B cell (primary cell): Measurements from ENCODE around the gene SLC2A6. TPM values are rescaled to one million over a fixed set of nuclear protein-coding genes. Genes with fewer than 3 reads are reported as not detected.

Experiments used
- ATAC-seq: fragments of 200-7000 bp; cut with Tn5 transposase; one replicate; pipeline ENCODE4 v1.10.0; 2021; ENCODE audit warnings: low read depth, mild to moderate bottlenecking, moderate number of reproducible peaks, moderate library complexity
- CTCF ChIA-PET: fragments of 350-600 bp; sonication (Branson Sonifier 250); formaldehyde crosslinking; loops from one replicate; lab custom pipeline; 2021; ENCODE audit warnings: antibody characterized with exemption, inconsistent platforms; lab: Charles Lee
- POLR2A ChIA-PET: fragments of 350-600 bp; sonication (Branson Sonifier 250); formaldehyde crosslinking; loops from one replicate; lab custom pipeline; 2021; ENCODE audit warnings: antibody characterized with exemption; lab: Charles Lee
- DNase-seq: peaks from one replicate; pipeline ENCODE4 v3.0.0; 2013
- H2AFZ ChIP-seq: 2 replicates; pipeline ENCODE4 v1.6.1; 2012; ENCODE audit warnings: mild to moderate bottlenecking, low read depth, low read length; ENCODE audit not compliant: insufficient read depth, poor library complexity, severe bottlenecking
- H3K27ac ChIP-seq, 2 donors: 1 replicate in 1 of 2; 2 replicates in 1 of 2; pipeline ENCODE4 v1.5.1; 2012 to 2013; ENCODE audit warnings: low read length in 2 of 2, mild to moderate bottlenecking in 2 of 2, moderate library complexity in 1 of 2
- H3K27me3 ChIP-seq, 4 experiments: fragments of 200-600 bp in 1 of 4; sonication (generic) in 1 of 4; replicated peaks in 1 of 4; 1 replicate in 2 of 4; 2 replicates in 2 of 4; pipeline versions ENCODE4 v1.6.1 to v1.7.0; 2013 to 2016; ENCODE audit warnings: low read length in 3 of 4, mild to moderate bottlenecking in 2 of 4, mixed read lengths in 1 of 4, moderate library complexity in 1 of 4; ENCODE audit not compliant: insufficient read depth in 4 of 4, control insufficient read depth in 3 of 4; ENCODE audit errors: control extremely low read depth in 1 of 4
- H3K36me3 ChIP-seq, 2 experiments: replicated peaks in 1 of 2; 1 replicate in 1 of 2; 2 replicates in 1 of 2; pipeline versions ENCODE4 v1.6.1 to v1.7.1; 2013; ENCODE audit warnings: low read length in 1 of 2; ENCODE audit not compliant: insufficient read depth in 2 of 2, control insufficient read depth in 1 of 2; ENCODE audit errors: control extremely low read depth in 1 of 2, extremely low read depth in 1 of 2
- H3K4me1 ChIP-seq, 2 donors: fragments of 200-600 bp in 1 of 2; sonication (generic) in 1 of 2; 1 replicate in 1 of 2; 2 replicates in 1 of 2; pipeline versions ENCODE4 v1.5.1 to v1.6.1; 2013 to 2017; ENCODE audit warnings: low read length in 2 of 2; ENCODE audit not compliant: control insufficient read depth in 2 of 2, insufficient read depth in 2 of 2
- H3K4me2 ChIP-seq: replicated peaks from 2 replicates; pipeline ENCODE3; 2012; ENCODE audit warnings: mild to moderate bottlenecking, low read depth, low read length; ENCODE audit not compliant: poor library complexity, severe bottlenecking
- H3K4me3 ChIP-seq, 5 experiments: fragments of 200-600 bp in 1 of 5; sonication (generic) in 1 of 5; 1 replicate in 3 of 5; 2 replicates in 2 of 5; pipeline versions ENCODE4 v1.5.1 to v1.7.0; 2011 to 2016; ENCODE audit warnings: low read length in 4 of 5, mild to moderate bottlenecking in 4 of 5, low read depth in 2 of 5, control low read depth in 1 of 5, moderate library complexity in 1 of 5; ENCODE audit not compliant: insufficient read depth in 1 of 5; ENCODE audit errors: control extremely low read depth in 1 of 5, extremely low read depth in 1 of 5
- H3K79me2 ChIP-seq: fragments of 200-600 bp; sonication (generic); one replicate; pipeline ENCODE4 v1.6.0; 2016; ENCODE audit warnings: low read length; ENCODE audit not compliant: control insufficient read depth, insufficient read depth
- H3K9ac ChIP-seq: fragments of 200-600 bp; sonication (generic); 2 replicates; pipeline ENCODE4 v1.6.1; 2017; ENCODE audit warnings: mild to moderate bottlenecking, low read length, moderate library complexity
- H3K9me3 ChIP-seq, 3 donors: one replicate each; pipeline versions ENCODE4 v1.6.1 to v1.7.1; 2013; ENCODE audit warnings: low read length in 2 of 3; ENCODE audit not compliant: control insufficient read depth in 2 of 3, insufficient read depth in 1 of 3; ENCODE audit errors: control extremely low read depth in 1 of 3
- H4K20me1 ChIP-seq: 2 replicates; pipeline ENCODE4 v1.6.0; 2012; ENCODE audit warnings: mild to moderate bottlenecking, low read length; ENCODE audit not compliant: insufficient read depth, control insufficient read depth, poor library complexity, severe bottlenecking
- H3K27ac Mint-ChIP-seq: one replicate; pipeline ENCODE4 v1.8.0; 2021; ENCODE audit warnings: mixed read lengths
- H3K27me3 Mint-ChIP-seq: one replicate; pipeline ENCODE4 v1.8.0; 2021; ENCODE audit warnings: mixed read lengths
- H3K4me1 Mint-ChIP-seq: one replicate; pipeline ENCODE4 v1.8.0; 2021; ENCODE audit warnings: mixed read lengths
- H3K4me3 Mint-ChIP-seq: one replicate; pipeline ENCODE4 v1.8.0; 2021; ENCODE audit warnings: mixed read lengths
- H3K9me3 Mint-ChIP-seq: one replicate; pipeline ENCODE4 v1.8.0; 2022; ENCODE audit warnings: mixed read lengths; ENCODE audit not compliant: insufficient read depth
- EZH2 ChIP-seq: IDR thresholded peaks from 2 replicates; pipeline ENCODE4 v1.6.1; 2012; ENCODE audit warnings: borderline replicate concordance, low read depth, mild to moderate bottlenecking, moderate library complexity, low read length; ENCODE audit not compliant: insufficient read depth, poor library complexity, severe bottlenecking
- WGBS: methylation state at CpG from one replicate; pipeline ENCODE4 v1.1.5; 2013; ENCODE audit warnings: missing lambda C conversion rate; ENCODE audit not compliant: insufficient coverage; 5-methylcytosine and 5-hydroxymethylcytosine counted together
- intact Hi-C: fragments of 100-400 bp; cut with micrococcal nuclease; formaldehyde crosslinking; loops from one replicate; pipeline ENCODE4 v1.10.0; 2022
- polyA plus RNA-seq: library from polyadenylated mRNA; depleted of rRNA; stranded (reverse); fragments of >200 nt; gene quantifications from 2 replicates; pipeline ENCODE4 v1.2.3, GENCODE V29; 2012
- total RNA-seq, 2 donors: library from RNA; stranded (reverse); fragments of 120-200 nt in 1 of 2; gene quantifications; 1 replicate in 1 of 2; 2 replicates in 1 of 2; pipeline versions ENCODE4 v1.2.3 to v1.2.4, GENCODE V29; 2013 to 2022
- TF ChIP-seq, protein P1 (sequence below): fragments of 200-600 bp; IDR thresholded peaks from one replicate; pipeline ENCODE4 v1.8.0; 2022; ENCODE audit warnings: antibody characterized with exemption, mild to moderate bottlenecking

Gene SLC2A6
- total and polyA plus RNA-seq, 2 donors (not counting 1 experiment from before 2014, with no cell fraction given) = 51.8 to 108 TPM

DNA sequence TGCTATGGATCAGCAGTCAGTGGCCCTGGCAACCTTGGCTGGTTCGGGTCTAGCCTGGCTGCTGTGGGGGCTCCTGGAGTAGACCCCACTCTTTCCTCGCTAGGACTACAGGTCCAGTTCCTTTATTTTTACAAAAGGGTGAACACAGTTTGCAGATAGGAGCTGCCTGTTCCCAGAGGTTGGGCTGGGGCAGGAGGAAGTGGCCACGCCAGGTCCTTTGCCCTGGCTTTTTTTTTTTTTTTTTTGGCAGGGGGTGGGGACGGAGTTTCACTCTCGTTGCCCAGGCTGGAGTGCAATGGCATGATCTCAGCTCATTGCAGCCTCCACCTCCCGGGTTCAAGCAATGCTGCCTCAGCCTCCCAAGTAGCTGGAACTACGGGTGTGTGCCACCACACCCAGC lies 7.9 kb downstream of the SLC2A6 start:
- ATAC-seq (no peak), DNase-seq (no peak)
- peaks cover 0 to 50% of the 10 kb centered on the region in 2 experiments for H3K36me3 ChIP-seq
- H3K27me3 ChIP-seq = no peaks in the 10 kb centered on the region
- no peak overlapping the region for H3K27ac ChIP-seq
- no peak overlapping the region for H3K4me3 ChIP-seq
- no peaks in the 10 kb centered on the region for H3K9me3 ChIP-seq
- H3K9ac ChIP-seq = no peak overlapping the region
- H3K4me1 Mint-ChIP-seq = peaks cover 13% of the 10 kb centered on the region
- ChIA-PET CTCF (no interaction called here), POLR2A (interaction anchor here (0.7 kb wide), 2 partner anchors 16 to 163 kb away, joined by 5 read pairs; no protein-coding TSS in a partner anchor)
- H3K79me2 ChIP-seq = peaks cover 9% of the 10 kb centered on the region
- 91% methylated on average over 7 of the region's 7 CpGs for WGBS
- H3K4me1 ChIP-seq = peaks cover 9 to 27% of the 10 kb centered on the region in 2 donors
- TF ChIP-seq, protein P1, sequence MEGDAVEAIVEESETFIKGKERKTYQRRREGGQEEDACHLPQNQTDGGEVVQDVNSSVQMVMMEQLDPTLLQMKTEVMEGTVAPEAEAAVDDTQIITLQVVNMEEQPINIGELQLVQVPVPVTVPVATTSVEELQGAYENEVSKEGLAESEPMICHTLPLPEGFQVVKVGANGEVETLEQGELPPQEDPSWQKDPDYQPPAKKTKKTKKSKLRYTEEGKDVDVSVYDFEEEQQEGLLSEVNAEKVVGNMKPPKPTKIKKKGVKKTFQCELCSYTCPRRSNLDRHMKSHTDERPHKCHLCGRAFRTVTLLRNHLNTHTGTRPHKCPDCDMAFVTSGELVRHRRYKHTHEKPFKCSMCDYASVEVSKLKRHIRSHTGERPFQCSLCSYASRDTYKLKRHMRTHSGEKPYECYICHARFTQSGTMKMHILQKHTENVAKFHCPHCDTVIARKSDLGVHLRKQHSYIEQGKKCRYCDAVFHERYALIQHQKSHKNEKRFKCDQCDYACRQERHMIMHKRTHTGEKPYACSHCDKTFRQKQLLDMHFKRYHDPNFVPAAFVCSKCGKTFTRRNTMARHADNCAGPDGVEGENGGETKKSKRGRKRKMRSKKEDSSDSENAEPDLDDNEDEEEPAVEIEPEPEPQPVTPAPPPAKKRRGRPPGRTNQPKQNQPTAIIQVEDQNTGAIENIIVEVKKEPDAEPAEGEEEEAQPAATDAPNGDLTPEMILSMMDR = no peak
- TF ChIP-seq EZH2 = no peak
- H3K9me3 Mint-ChIP-seq = no peaks in the 10 kb centered on the region
- no peak overlapping the region for H3K4me2 ChIP-seq
- intact Hi-C loops = loop anchor here (10.0 kb wide), 1 partner anchor 356 kb away; no protein-coding TSS in a partner anchor
- no peak overlapping the region for H2AFZ ChIP-seq
- H3K27ac Mint-ChIP-seq = peak overlapping the region; percentile 71
- H3K27me3 Mint-ChIP-seq = no peaks in the 10 kb centered on the region
- H3K4me3 Mint-ChIP-seq = no peak overlapping the region
- peaks cover 69% of the 10 kb centered on the region for H4K20me1 ChIP-seq

DNA sequence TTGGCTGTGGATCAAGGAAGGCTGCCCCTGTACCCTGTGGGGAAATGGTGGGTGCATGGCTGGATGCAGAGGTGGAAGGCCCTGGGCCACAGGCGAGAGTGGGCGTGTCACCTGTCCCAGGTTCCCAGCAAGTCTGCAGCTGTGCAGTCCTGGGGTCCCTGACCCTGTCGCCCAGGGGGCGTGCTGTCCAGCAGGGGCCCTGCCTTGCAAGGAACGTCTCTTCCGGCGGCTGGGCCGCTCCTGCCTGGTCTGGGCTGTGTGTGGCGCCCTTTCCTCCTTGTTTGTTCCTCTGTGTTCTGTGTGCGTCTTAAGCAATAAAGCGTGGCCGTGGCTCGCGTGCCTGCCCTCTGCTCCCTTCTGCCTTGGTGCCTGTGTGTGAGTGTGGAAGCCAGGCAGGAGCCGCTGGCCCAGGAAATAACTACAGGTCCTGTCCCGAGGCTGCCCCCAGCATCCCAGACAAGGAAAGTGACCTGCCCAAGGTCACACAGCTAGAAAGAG lies 8.4 kb downstream of the SLC2A6 start:
- intact Hi-C loops = loop anchor here (10.0 kb wide), 1 partner anchor 356 kb away; no protein-coding TSS in a partner anchor
- H3K4me3 ChIP-seq = no peak overlapping the region
- H3K27ac Mint-ChIP-seq = peak overlapping the region; percentile 71
- H3K4me2 ChIP-seq = no peak overlapping the region
- no peaks in the 10 kb centered on the region for H3K9me3 ChIP-seq
- no peaks in the 10 kb centered on the region for H3K27me3 Mint-ChIP-seq
- DNase-seq (no peak), ATAC-seq (no peak)
- H3K4me1 Mint-ChIP-seq = peaks cover 11% of the 10 kb centered on the region
- WGBS = 89% methylated on average over 14 of the region's 16 CpGs
- no peak overlapping the region for H2AFZ ChIP-seq
- ChIA-PET POLR2A (no interaction called here), CTCF (no interaction called here)
- peaks cover 63% of the 10 kb centered on the region for H4K20me1 ChIP-seq
- no peak overlapping the region for H3K27ac ChIP-seq
- H3K4me3 Mint-ChIP-seq = no peak overlapping the region
- peaks cover 9 to 23% of the 10 kb centered on the region in 2 donors for H3K4me1 ChIP-seq
- H3K36me3 ChIP-seq = peaks cover 0 to 45% of the 10 kb centered on the region in 2 experiments
- H3K79me2 ChIP-seq = peaks cover 4% of the 10 kb centered on the region
- no peaks in the 10 kb centered on the region for H3K27me3 ChIP-seq
- H3K9me3 Mint-ChIP-seq = no peaks in the 10 kb centered on the region
- TF ChIP-seq, protein P1 = no peak
- no peak for TF ChIP-seq EZH2
- H3K9ac ChIP-seq = no peak overlapping the region
